ENCODE results near the gene LRRC32. TPM values are rescaled to one million over a fixed set of nuclear protein-coding genes. Genes with fewer than 3 reads are reported as not detected.

LRRC32 gene
- total RNA-seq, 4 donors from 2014 or later = 14.5 to 35.5 (median 23.4) TPM

- no peaks in the 10 kb centered on the region for H3K9me3 ChIP-seq
- no peak overlapping the region for H3K27ac ChIP-seq
- no peak overlapping the region for H3K4me3 ChIP-seq
- DNase-seq (no peak), ATAC-seq (no peak)
- no peaks in the 10 kb centered on the region for H3K27me3 ChIP-seq
- H3K4me1 ChIP-seq = no peaks in the 10 kb centered on the region
- intact Hi-C loops (cut with DNase I; ENCODE audit: low total_unique reads) = no loop called here
- in situ Hi-C loops (cut with MboI; ENCODE audit: low sequenced_read_pairs in 4 of 4) = loop anchor here in 1 of 4 donors (25.0 kb wide), 1 partner anchor 109 kb away; no protein-coding TSS in a partner anchor
- TF ChIP-seq CTCF (IDR thresholded peaks at IDR 0.05 in 4 of 5, conservative IDR thresholded peaks at IDR 0.05 in 1 of 5) (no peak), POLR2A (IDR thresholded peaks at IDR 0.05) (no peak)
- H3K36me3 ChIP-seq = no peaks in the 10 kb centered on the region
Observed at GRCh38 chr11:76696756-76697155, 26.2 kb upstream of the LRRC32 start.

DNA sequence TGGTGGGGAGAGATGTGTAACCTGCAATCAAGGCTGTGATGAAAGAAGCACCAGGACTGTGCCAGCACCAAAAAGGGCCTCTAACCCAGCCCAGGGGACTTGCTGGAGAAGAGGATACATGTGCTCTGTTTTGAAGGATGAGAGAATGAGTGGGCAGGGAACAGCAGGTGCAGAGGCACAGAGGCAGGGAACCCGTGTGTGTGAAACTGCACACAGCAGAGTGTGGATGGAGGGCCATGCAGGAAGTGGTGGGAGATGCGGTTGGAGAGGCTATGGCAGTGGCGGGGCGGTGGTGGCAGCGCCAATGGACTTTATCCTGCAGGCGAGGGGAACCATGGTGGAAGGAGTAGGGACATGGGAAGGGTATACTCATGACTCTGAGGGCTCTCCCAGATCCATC lies 25.2 kb upstream of the LRRC32 start:
- TF ChIP-seq CTCF (IDR thresholded peaks at IDR 0.05 in 4 of 5, conservative IDR thresholded peaks at IDR 0.05 in 1 of 5) (no peak), POLR2A (IDR thresholded peaks at IDR 0.05) (no peak)
- Histone ChIP-seq H3K9me3 (no peaks in the 10 kb centered on the region), H3K36me3 (no peaks in the 10 kb centered on the region), H3K4me3 (no peak overlapping the region), H3K27ac (no peak overlapping the region), H3K27me3 (no peaks in the 10 kb centered on the region), H3K4me1 (no peaks in the 10 kb centered on the region)
- no peak for DNase-seq
- in situ Hi-C loops (cut with MboI; ENCODE audit: low sequenced_read_pairs in 4 of 4) = loop anchor here in 1 of 4 donors (25.0 kb wide), 1 partner anchor 108 kb away; no protein-coding TSS in a partner anchor
- no peak for ATAC-seq
- intact Hi-C loops (cut with DNase I; ENCODE audit: low total_unique reads) = no loop called here

- DNase-seq (no peak), ATAC-seq (no peak)
- in situ Hi-C loops (cut with MboI; ENCODE audit: low sequenced_read_pairs in 4 of 4) (loop anchor here in 1 of 4 donors (25.0 kb wide), 1 partner anchor 108 kb away; no protein-coding TSS in a partner anchor), intact Hi-C loops (cut with DNase I; ENCODE audit: low total_unique reads) (no loop called here)
- no peak overlapping the region for H3K27ac ChIP-seq
- H3K4me1 ChIP-seq = no peaks in the 10 kb centered on the region
- H3K9me3 ChIP-seq = no peaks in the 10 kb centered on the region
- H3K36me3 ChIP-seq = no peaks in the 10 kb centered on the region
- H3K27me3 ChIP-seq = no peaks in the 10 kb centered on the region
- TF ChIP-seq CTCF (IDR thresholded peaks at IDR 0.05 in 4 of 5, conservative IDR thresholded peaks at IDR 0.05 in 1 of 5) = no peak
- no peak for TF ChIP-seq POLR2A (IDR thresholded peaks at IDR 0.05)
- H3K4me3 ChIP-seq = no peak overlapping the region
Observed at GRCh38 chr11:76695133-76695532, 24.6 kb upstream of the LRRC32 start.

GRCh38 chr11:76694664-76695063 lies 24.1 kb upstream of the LRRC32 start:
- no peaks in the 10 kb centered on the region for H3K9me3 ChIP-seq
- DNase-seq = no peak
- in situ Hi-C loops (cut with MboI; ENCODE audit: low sequenced_read_pairs in 4 of 4) (loop anchor here in 1 of 4 donors (25.0 kb wide), 1 partner anchor 107 kb away; no protein-coding TSS in a partner anchor), intact Hi-C loops (cut with DNase I; ENCODE audit: low total_unique reads) (no loop called here)
- no peaks in the 10 kb centered on the region for H3K4me1 ChIP-seq
- H3K27ac ChIP-seq = no peak overlapping the region
- no peak overlapping the region for H3K4me3 ChIP-seq
- H3K36me3 ChIP-seq = no peaks in the 10 kb centered on the region
- no peak for ATAC-seq
- no peaks in the 10 kb centered on the region for H3K27me3 ChIP-seq
- TF ChIP-seq POLR2A (IDR thresholded peaks at IDR 0.05) = no peak
- no peak for TF ChIP-seq CTCF (IDR thresholded peaks at IDR 0.05 in 4 of 5, conservative IDR thresholded peaks at IDR 0.05 in 1 of 5)

DNA sequence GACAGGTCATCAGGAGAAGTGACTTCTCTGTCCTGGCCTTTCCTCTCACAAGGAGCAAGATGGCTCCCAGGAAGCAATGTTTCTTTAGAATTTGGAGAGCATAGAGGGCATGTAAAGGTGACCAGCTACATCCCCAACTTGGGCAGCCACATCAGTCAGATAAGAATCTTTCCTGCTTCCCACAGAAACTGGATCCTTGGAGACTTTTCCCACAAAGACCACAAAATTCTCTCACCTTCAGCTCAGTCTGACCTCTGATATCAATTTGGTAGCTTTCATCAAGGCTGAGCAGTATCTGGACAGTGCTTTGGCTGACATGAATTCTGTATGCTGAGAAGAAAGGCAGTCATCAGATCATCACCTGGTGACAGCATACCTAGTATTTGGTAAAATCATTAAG lies 23.3 kb upstream of the LRRC32 start:
- ATAC-seq = no peak
- intact Hi-C loops (cut with DNase I; ENCODE audit: low total_unique reads) = no loop called here

More for the DNA sequence above, 23.3 kb upstream of the LRRC32 start:
- Histone ChIP-seq H3K9me3 (no peaks in the 10 kb centered on the region), H3K27ac (no peak overlapping the region), H3K4me3 (no peak overlapping the region), H3K36me3 (no peaks in the 10 kb centered on the region), H3K27me3 (no peaks in the 10 kb centered on the region), H3K4me1 (no peaks in the 10 kb centered on the region)
- TF ChIP-seq CTCF (IDR thresholded peaks at IDR 0.05 in 4 of 5, conservative IDR thresholded peaks at IDR 0.05 in 1 of 5) (no peak), POLR2A (IDR thresholded peaks at IDR 0.05) (no peak)
- in situ Hi-C loops (cut with MboI; ENCODE audit: low sequenced_read_pairs in 4 of 4) = loop anchor here in 1 of 4 donors (25.0 kb wide), 1 partner anchor 107 kb away; no protein-coding TSS in a partner anchor
- DNase-seq = no peak
